ENCODE data around the gene TTC9. TPM values are rescaled to one million over a fixed set of nuclear protein-coding genes. Genes with fewer than 3 reads are reported as not detected.
A peak's percentile ranks its signal among the peaks of the same experiment; 100 is the strongest.

TTC9 gene
- total and polyA plus RNA-seq, 11 donors, result 0.57 to 3.1 (median 1.5) TPM

- Histone ChIP-seq H3K27ac (no peak overlapping the region), H3K27me3 (no peaks in the 10 kb centered on the region), H3K4me1 (peaks cover 0 to 24% (median 10%) of the 10 kb centered on the region in 12 donors), H3K9me3 (no peaks in the 10 kb centered on the region), H3K36me3 (no peaks in the 10 kb centered on the region), H3K4me3 (no peak overlapping the region)
- no peak for ATAC-seq
- DNase-seq, result no peak
- TF ChIP-seq POLR2A (IDR thresholded peaks at IDR 0.05) (no peak), CTCF (IDR thresholded peaks at IDR 0.05) (no peak)
- WGBS, 4 donors, result 75 to 84% (median 81%) methylated on average over 6 of the region's 6 CpGs
- intact Hi-C loops (cut with DNase I), result no loop called here
These were observed 23.2 kb downstream of the TTC9 start for GRCh38 chr14:70664698-70665447.

- TF ChIP-seq CTCF (IDR thresholded peaks at IDR 0.05), result no peak
- no peak for TF ChIP-seq POLR2A (IDR thresholded peaks at IDR 0.05)
These were observed 24.0 kb downstream of the TTC9 start for GRCh38 chr14:70665448-70666360.

GRCh38 chr14:70666361-70666686 is 24.6 kb downstream of the TTC9 start:
- Histone ChIP-seq H3K27ac (no peak overlapping the region), H3K4me3 (no peak overlapping the region), H3K4me1 (peaks cover 0 to 18% (median 10%) of the 10 kb centered on the region in 12 donors), H3K27me3 (no peaks in the 10 kb centered on the region), H3K36me3 (no peaks in the 10 kb centered on the region), H3K9me3 (no peaks in the 10 kb centered on the region)
- DNase-seq (no peak), ATAC-seq (no peak)
- 75 to 86% (median 85%) methylated on average over 1 of the region's 1 CpG for WGBS, 4 donors
- intact Hi-C loops (cut with DNase I), result no loop called here
- TF ChIP-seq POLR2A (IDR thresholded peaks at IDR 0.05), result no peak
- TF ChIP-seq CTCF (IDR thresholded peaks at IDR 0.05), result no peak

More at GRCh38 chr14:70665448-70666360, 24.0 kb downstream of the TTC9 start:
- 81 to 83% (median 83%) methylated on average over 8 of the region's 8 CpGs for WGBS, 4 donors
- Histone ChIP-seq H3K36me3 (no peaks in the 10 kb centered on the region), H3K27ac (no peak overlapping the region), H3K4me3 (no peak overlapping the region), H3K4me1 (peaks cover 0 to 24% (median 10%) of the 10 kb centered on the region in 12 donors), H3K9me3 (no peaks in the 10 kb centered on the region), H3K27me3 (no peaks in the 10 kb centered on the region)
- intact Hi-C loops (cut with DNase I), result no loop called here
- no peak for DNase-seq
- no peak for ATAC-seq

- Histone ChIP-seq H3K9me3 (no peaks in the 10 kb centered on the region), H3K36me3 (no peaks in the 10 kb centered on the region), H3K27ac (no peak overlapping the region), H3K4me1 (no peaks in the 10 kb centered on the region), H3K4me3 (no peak overlapping the region), H3K27me3 (no peaks in the 10 kb centered on the region)
- 82 to 88% (median 86%) methylated on average over 14 to 15 of the region's 15 CpGs for WGBS, 4 donors
- intact Hi-C loops (cut with DNase I), result no loop called here
- no peak for TF ChIP-seq POLR2A (IDR thresholded peaks at IDR 0.05)
- DNase-seq, result no peak
- ATAC-seq, result peak in 2 of 4 donors; percentile 36 to 54
These were observed 29.4 kb downstream of the TTC9 start for GRCh38 chr14:70670992-70671651.
